GM18520 (cell line): ENCODE measurements around the gene DHODH.
"Not testable (repeated sequence)": the region's sequence is repeated elsewhere in the genome, so short reads cannot be mapped to it uniquely, and the experiment has no call there.

ENCODE experiments used
- ATAC-seq: cut with Tn5 transposase; IDR thresholded peaks from one replicate; pipeline ENCODE4 v1.9.1; 2021; ENCODE audit not compliant: unreplicated experiment

The DHODH gene

DNA sequence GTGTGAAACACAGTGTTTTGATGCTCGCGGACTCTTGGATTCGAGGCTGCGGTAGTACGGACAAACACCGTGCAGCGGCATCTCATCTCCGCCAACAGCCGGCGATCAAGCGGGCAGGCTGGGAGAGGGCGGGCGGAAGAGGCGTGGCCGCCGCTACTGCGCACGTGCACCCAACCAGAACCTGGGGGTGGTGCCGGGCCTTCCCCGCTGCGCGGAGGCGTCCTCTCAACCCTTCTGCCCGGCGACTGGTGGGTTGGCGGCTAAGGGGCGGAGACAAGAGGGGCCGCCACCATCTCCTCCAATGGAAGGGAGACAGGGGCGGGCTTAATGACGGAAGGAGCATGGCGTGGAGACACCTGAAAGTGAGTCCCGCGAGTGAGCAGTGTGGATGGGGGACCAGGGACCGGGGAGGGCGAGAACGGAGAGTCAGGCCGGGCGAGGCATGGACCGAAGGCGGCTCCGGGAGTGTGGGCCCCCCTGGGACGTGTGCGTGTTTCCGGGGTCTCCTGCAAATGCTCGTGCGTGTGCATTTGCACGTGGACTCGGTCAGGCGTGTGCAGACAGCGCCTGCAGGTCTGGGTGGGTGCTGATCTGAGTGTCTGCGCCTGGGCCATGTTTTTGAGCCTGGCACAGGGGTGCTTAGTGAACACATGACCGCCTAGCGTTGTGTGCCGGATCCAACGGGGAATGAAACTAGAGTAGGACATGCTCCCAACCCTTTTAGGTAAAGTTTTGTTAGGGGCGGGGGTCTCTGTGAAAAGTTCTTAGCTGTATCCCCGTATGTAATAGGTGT, at the start of gene DHODH:
Gene DHODH (plus strand): TSS at position 321 of the 793 bp plus-strand sequence. CDS start 21 bp downstream, at position 342.
- peak; percentile 98 for ATAC-seq

DNA sequence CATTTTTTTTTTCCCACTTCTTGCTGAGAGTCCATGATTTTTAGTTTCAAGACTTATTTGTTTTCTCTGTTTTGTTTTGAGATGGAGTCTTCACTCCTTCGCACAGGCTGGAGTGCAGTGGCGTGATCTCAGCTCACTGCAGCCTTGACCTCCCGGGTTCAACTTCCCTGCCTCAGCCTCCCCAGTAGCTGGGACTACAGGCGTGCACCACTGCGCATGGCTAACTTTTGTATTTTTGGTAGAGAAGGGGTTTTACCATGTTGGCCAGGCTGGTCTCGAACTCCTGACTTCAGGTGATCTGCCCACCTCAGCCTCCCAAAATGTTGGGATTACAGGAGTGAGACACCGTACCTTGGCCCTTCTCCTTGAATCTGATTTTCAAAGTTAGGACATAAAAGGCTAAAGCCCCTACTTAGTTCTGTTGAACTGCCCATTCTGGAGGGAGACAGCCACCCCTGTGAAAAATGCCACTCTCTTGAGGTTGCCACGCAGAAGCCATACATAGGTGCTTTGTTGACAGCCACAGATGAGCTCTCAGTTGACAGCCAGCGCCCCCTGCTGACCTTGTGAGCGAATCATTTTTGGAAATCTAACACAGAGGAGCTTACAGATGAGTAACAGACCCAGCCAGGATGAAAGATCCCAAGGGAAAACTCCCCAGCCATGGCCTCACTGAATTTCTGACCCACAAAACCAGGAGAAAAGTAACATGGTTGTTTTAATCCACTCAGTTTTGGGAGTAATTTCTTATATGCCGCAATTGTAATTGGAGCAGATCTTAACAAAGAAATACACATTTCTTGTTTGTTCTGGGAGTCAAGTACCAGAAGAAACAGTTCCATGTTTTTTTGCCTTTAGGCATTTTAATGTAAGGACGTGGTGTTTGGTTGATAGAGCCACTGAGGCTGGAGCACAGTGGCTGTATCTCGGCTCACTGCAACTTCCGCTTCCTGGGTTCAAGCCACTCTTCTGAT, 47.2 kb upstream of the DHODH start:
- ATAC-seq = peak; percentile 83

DNA sequence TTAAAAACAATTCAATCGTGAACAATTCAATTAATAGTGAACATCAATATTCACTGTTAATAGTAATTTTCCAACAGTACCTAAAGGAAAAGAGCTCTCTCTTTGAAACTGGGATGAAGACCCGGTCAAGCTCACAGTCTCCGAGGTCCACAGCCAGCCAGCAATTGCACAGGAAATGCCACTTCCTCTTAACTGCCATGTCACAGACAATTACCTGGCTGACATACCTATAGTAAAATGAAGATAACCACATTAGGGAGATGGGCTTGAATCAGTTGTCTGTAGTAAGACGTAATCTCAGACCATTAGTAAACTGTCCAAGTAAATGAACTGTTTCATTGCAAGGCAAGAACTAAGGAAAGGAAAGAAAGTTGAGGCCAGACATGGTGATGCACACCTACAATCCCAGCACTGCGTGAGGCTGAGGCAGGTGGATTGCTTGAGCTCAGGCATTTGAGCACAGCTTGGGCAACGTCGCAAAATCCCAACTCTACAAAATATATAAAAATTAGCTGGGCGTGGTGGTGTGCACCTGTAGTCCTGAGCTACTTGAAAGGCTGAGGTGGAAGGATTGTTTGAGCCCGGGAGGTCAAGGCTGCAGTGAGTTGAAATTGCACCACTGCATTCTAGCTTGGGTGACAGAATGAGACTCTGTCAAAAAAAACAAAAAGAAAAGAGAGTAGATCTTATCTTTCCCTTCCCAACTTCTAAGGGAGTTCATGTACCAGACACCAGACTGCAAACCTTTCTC, 45.2 kb upstream of the DHODH start:
- ATAC-seq = no peak

GRCh38 chr16:71965223-71965622, 43.3 kb upstream of the DHODH start:
- no peak for ATAC-seq

DNA sequence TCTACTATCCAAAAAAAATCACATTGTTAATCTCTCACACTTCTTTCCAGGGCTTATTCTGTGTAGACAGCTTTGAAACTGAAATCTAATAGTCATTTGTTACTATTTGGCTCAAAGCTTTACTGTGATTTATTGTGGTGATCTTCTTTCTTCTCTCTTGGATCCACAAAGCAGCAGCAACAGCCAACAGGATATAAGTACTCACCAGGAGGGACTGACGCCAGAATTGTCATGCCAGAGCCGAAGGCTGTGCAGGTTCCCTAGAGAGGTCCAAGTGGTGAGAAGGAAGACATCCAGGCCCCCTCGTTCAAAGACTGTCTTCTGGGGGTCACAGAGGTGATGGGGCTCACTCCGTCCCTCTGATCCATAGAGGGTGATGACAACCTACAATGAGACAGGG, 41.6 kb upstream of the DHODH start:
- no peak for ATAC-seq

- ATAC-seq = no peak
Measured at GRCh38 chr16:71969353-71969752, 39.2 kb upstream of the DHODH start.

- ATAC-seq = no peak
Measured at GRCh38 chr16:71971571-71971970, 37.0 kb upstream of the DHODH start.

DNA sequence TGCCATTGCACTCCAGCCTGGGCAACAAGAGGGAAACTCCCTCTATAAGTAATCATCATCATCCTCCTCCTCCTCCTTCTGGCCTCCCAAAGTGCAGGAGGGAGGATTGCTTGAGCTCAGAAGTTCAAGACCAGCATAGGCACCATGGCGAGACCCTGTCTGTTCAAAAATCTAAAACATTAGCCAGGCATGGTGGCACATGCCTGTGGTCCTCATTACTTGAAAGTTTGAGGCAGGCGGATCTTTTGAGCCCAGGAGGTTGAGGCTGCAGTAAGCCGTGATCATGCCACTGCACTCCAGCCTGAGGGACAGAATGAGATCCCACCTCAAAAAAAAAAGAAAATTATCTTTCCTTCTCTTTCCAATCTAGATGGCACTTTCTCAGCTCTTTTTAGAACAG, 36.2 kb upstream of the DHODH start:
- ATAC-seq = no peak

GRCh38 chr16:71973001-71973400, 35.5 kb upstream of the DHODH start:
- ATAC-seq = no peak

GRCh38 chr16:71974068-71974818, 34.3 kb upstream of the DHODH start:
- no peak for ATAC-seq

DNA sequence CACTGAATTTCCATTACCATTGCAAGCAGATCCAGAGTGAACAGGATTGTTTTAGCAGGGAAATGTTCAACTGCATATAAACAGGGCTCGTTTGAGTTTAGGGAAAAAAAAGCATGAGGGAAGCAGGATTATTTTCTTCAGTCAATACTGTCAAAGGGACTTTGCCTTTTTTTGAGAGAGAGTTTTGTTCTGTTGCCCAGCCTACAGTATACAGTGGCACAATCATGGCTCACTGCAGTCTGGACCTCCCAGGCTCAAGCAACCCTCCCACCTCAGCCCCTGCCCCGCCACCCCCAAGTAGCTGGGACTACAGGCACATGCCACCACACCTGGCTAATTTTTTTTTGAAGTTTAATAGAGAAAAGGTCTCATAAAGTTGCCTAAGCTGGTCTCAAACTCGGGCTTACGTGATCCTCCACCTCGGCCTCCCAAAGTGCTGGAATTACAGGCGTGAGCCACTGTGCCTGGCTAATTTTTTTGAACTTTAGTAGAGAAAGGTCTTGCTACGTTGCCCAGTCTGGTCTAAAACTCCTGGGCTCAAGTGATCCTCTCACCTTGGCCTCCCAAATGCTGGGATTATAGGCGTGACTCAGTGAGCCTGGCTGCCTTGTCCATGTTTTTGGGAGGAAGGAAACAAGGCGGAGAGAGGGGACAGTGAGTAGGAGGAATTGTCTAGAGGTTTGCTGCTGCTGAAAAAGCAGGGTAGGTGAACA, 23.1 kb upstream of the DHODH start:
- ATAC-seq = no peak

DNA sequence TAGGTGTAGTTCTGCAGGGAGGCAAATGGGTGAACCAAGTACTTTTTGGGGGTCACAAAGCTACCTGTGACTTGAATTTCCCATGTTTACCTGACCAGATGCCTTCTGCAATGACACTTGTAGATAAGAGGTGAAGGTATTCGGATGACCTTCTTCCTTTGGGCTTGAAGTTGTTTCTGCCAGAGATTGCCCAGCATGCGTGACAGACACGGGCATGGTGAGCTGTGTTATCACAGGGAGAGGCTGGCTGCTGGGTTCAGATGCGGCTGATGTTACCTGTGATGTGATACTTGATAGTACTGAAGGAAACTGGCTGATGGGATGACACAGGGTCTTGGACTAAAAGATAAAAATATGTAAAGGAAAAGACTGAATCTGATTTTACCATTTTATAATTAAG, 22.4 kb upstream of the DHODH start:
- no peak for ATAC-seq

DNA sequence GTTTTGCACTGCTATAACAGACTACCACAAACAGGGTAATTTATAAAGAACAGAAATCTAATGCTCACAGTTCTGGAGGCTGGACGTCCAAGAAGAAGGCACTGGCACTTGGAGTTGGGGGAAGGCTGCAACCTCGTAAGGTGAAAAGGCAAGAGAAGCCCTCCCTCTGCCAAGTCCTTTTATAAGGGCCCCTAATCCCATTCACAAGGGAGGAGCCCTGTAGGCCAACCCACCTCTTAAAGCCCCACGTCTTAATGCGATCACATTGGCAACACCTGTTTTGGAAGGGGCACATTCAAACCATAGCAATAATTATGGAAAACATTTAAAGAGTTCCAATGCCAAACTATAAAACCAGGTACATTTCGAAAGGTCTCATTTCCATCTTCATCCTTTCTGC, 13.5 kb upstream of the DHODH start:
- no peak for ATAC-seq

DNA sequence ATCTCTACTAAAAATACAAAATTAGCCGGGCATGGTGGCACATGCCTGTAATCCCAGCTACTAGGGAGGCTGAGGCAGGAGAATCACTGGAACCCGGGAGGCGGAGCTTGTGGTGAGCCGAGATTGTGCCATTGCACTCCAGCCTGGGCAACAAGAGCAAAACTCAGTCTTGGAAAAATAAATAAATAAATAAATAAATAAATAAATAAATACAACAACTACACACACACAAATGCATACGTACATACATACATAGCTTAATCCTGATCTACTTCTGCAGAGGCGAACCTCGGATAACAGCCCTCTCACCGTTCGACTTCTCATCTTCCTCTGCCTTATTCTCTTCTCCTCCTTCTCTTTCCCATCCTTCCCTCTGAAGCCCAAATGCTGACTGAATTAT, 11.0 kb upstream of the DHODH start:
- ATAC-seq = not testable (repeated sequence)

DNA sequence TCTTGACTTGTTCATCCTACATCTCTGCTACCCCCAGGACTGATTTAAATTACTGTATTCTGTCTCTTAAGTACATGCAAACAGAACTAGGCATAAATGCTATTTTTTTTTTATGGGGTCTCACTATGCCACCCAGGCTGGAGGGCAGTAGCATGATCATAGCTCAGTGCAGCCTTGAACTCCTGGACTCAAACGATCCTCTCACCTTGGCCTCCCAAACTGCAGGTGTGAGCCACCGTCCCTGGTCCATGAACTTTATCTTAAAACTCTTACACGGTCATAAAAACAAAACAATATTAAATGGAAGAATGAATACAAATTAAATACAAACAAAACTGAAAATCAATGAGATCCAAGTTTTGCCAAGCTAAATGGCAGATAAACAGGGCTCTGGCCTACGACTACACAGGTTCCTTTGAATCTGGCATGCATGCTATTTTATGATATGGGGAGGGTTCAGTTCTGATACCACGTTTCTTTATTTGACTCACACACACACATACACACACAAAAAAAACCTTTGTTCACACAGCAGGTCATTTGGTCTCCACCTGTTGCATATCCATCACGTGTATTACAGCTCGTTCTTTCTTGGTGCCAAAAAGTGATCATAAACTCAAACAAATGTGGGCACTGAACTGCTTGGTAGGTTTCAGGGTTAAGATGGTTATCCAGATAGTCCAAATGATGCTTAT, 7.2 kb upstream of the DHODH start:
- ATAC-seq = no peak

DNA sequence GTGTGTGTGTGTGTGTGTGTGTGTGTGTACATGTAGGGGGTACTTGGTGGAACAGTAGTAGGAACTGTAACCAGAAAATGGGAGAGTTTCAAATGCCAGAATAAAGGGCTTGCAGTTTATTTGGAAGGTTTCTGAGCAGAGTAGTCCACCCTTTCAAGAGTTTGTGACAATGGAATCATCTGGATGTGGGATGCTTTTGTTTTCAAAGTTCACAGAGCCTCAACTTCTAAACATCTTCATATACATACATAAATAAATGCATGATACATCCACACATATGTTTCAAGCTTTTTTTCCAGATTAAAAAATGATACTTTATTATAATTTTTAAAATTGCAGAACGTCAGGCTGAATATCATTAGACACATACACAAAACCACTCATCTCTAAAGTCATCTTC, 5.9 kb upstream of the DHODH start:
- ATAC-seq = no peak

- ATAC-seq = not testable (repeated sequence)
Measured at GRCh38 chr16:72008065-72008423, 500 bp upstream of the DHODH start.

GRCh38 chr16:72009779-72010178, 1.2 kb downstream of the DHODH start:
- ATAC-seq = no peak

DNA sequence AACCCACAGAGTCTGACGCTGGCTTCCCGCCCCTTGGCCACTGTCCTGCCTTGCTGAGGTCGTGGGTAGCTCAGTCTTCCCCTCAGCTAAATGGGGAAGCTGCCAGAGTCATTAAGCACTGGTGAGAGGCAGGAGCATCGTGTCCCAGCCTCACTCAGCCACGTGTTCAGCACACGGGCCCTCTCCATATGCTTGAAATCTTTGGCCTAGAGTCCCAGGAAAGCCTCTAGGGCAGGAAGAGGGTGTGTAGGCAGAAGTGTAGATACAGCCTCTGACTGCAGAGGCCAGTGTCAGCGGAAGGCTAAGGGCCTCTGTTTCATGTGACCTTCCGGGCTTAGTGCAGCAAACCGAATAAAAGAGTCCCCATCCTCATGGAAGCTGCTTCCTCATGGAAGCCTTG, 4.1 kb downstream of the DHODH start:
- no peak for ATAC-seq
